CD4-positive, alpha-beta T cell treated with Interferon alpha-2 for 1 hour (primary cell): ENCODE data around the gene ACTR3C.
"Not testable (repeated sequence)": the region's sequence is repeated elsewhere in the genome, so short reads cannot be mapped to it uniquely, and the experiment has no call there.

Experiments
- DNase-seq, 2 donors: peaks; one replicate each; pipeline ENCODE4 v3.0.0-alpha.2; 2020 to 2022

ACTR3C gene

DNA sequence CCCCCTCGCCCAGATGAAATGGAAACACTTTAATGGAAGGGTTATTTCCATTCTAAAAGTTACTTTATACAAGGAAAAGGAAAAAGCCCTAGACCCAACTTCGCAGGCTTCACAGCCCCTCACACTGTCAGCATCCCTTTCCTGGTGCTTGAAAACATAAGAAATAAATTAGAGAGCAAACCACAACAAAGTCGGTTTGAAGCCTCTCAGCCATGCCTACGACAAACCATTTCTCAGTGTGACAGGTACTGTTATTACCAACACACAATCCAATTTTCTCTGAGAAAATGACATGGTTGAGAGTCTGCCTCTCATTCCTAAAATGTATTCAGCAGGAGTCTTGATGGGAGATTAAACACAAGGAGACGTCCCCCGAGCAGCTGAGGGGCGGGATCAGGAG is 51.4 kb downstream of the ACTR3C start:
- not testable (repeated sequence) for DNase-seq

DNA sequence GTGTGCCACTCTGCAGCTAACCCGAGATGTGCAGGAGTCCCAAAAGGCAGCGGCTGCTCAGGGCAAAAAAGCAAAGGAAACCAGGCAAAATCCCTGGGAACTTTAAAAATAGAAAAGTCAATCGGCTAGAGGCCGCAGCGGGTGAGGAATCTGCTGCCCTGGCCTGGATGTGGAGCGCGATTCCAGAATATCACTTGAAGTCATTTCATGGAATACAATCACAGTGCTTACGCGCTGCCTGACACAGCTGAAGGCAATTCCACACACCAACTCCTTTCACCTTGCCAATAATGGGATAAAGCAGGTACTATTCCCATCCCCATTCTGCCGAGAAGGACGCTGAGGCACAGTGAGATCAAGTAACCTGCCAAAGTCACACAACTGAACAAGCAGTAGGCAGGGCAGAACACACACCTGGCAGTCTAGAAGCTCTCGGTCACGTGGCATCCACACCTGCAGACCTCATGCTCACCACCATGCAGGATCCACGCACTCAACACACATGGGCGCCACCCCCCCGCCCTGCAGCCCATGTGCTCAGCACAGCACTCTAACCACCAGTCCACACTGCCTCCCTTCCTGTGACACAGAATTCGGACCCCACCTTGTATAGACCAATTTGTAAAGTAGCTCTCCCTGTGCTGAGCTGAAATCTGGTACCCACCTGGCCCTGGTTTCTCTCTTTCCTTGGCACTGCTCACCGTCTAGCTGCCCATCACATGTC is 53.1 kb downstream of the ACTR3C start:
- DNase-seq = not testable (repeated sequence)

GRCh38 chr7:150268798-150269197 is 54.5 kb downstream of the ACTR3C start:
- DNase-seq = not testable (repeated sequence)

GRCh38 chr7:150268287-150268686 is 55.1 kb downstream of the ACTR3C start:
- not testable (repeated sequence) for DNase-seq

- not testable (repeated sequence) for DNase-seq
These were observed 56.2 kb downstream of the ACTR3C start for GRCh38 chr7:150266953-150267665.

GRCh38 chr7:150262656-150263055 is 60.7 kb downstream of the ACTR3C start:
- not testable (repeated sequence) for DNase-seq

- DNase-seq = not testable (repeated sequence)
These were observed 75.6 kb downstream of the ACTR3C start for GRCh38 chr7:150247745-150248144.

- not testable (repeated sequence) for DNase-seq
These were observed 78.1 kb downstream of the ACTR3C start for GRCh38 chr7:150245208-150245607.

- not testable (repeated sequence) for DNase-seq
These were observed 80.4 kb downstream of the ACTR3C start for GRCh38 chr7:150242935-150243334.

GRCh38 chr7:150225444-150225843 is 97.9 kb downstream of the ACTR3C start:
- not testable (repeated sequence) for DNase-seq

DNA sequence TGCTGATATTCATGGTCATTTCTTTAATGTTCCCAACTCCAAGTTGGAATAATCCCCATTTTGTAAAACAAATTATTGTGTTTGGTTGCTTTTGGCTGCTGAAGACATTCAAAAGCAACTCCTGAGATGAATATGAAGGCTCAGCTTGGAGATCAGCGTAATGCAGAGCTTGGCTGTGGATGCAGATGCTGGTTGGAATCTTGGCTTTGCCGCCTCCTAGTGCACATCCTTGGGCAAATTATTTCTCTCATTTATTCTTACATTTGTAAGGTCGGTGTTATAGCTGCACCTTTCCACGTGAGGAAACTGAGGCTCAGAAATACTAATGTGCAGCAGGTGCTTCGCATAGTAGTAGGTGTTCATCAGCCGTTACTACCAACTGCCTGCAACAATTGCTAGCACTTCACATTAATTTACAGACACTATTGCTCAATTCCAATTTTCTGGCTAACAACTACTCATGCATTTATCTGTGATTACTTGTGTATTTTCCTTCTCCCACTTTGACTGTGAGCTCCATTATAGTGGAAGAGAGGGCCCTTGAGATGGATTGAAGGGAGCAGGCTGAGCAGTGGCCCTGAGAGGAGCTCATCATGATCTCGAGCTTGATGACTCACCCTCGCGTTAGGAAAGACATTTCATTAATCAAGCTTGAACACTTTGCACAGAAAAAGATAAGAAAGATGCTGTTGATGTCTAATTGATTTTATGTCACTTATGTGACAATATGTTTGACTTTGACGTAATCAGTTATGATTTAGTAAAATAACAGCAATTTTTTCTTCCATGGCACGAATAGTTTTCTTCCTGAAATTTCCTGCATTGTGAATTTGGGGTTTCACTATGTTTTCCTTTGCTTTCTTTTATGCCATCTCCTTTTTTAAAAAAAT is 101.0 kb downstream of the ACTR3C start:
- not testable (repeated sequence) for DNase-seq

DNA sequence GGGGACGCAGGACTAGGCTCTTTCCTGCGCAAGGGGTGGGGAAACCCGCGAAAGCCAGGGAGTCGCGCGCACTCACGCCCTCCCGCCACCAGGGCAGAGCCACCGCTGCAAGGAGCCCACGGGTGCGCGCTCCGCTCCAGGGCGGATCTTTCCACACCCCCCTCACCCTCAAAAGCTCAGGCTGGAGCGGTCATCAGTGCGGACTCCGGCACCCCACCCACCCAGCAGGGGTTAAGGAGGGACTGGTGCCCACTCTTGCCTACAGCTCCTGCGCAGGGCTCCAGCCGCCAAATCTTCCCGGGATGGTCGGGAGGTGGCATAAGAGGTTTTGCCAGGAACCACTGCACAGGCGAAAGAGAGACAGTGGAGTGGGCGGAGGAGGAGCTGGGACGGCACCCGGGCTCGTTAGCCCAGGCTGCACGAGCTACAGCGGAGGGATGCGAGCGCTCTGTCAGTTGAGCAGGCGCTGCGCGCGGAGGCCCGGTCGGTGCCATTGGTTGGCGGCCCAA is 102.6 kb downstream of the ACTR3C start:
- not testable (repeated sequence) for DNase-seq

DNA sequence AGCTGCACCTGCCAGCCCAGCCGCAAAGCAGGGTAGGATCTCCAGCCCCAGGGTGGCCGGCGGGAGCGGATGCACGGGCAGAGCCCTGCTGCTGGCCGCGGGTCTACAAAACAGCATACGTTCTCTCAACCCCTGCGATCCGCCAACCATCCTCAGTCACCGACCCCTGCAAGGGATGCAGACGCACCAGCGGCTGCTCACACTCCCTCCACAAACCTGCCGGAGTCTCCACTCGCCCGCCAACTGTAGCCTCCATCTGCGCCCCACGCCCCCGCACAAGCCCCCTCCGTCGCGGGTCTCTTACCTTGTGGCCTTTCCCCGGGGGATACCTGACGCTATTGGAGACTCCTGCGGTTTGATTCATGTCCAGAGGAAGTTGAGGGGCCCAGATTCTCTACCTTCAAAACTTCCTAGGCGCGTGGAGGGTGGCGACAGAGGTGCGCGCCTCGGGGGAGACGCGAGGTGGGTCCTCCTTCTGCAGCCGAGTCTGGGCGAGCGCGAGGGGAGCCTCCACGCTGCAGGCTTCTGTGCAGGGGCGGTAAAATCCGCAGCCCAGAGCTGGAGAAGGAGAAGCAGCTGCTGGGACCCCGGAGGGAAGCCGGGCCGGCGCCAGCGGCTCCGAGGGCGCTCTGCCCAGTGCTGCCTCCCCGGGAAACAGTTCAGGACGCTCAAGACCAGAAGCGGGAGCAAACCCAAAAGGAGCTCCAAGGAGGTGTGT is 103.2 kb downstream of the ACTR3C start:
- DNase-seq = not testable (repeated sequence)

DNA sequence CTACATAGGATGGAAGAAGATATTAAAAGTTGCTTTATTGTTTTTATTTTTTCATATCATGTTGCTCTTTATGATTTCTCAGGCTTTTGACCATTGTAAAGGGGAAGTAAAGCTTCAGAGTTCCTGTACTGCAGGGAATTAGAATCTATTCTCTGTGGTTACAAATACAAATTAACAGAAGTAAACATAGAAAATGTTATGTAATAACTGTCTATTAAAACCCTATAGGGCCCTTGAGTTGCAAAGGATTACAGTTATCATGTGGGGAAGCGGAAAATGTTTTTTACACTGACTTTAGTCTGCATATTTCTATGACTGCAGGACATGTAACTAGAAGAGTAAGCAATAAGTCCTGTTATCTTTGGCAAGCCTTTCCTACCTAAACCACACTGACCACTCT is 116.5 kb downstream of the ACTR3C start:
- DNase-seq = not testable (repeated sequence)

DNA sequence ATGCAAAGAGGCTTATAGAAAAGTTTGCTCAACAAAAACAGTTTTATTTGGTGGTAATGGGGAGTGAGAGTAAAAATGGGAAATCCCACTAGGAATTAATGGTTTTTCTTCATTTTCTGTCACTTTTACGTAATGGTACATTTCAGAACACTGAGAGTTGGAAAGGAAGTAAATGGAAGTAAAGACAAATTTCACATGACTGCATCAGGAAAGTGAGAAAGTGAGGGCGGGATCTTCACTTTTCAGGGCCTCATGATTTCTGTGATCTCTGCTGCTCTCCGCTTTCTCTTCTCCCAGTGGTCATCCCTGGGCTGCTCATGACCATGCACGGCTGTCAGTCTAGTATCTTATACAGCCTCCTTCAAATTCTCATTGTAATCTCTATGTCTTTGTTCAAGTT is 117.5 kb downstream of the ACTR3C start:
- not testable (repeated sequence) for DNase-seq

GRCh38 chr7:150204577-150204976 is 118.8 kb downstream of the ACTR3C start:
- DNase-seq = not testable (repeated sequence)

GRCh38 chr7:150202894-150203293 is 120.5 kb downstream of the ACTR3C start:
- DNase-seq = not testable (repeated sequence)
